Stimulated activated CD8-positive, alpha-beta memory T cell treated with anti-CD3 and anti-CD28 coated beads, Interleukin-4, amount 100 ng/mL, for 24 hours (primary cell): Measurements from ENCODE around the gene CREB5.

Source experiments
- DNase-seq: peaks from one replicate; pipeline ENCODE4 v3.0.0-alpha.2; 2020; ENCODE audit warnings: low read depth

CREB5 gene

GRCh38 chr7:28435152-28435551 is 22.8 kb downstream of the CREB5 start:
- no peak for DNase-seq

GRCh38 chr7:28435732-28436378 is 23.5 kb downstream of the CREB5 start:
- DNase-seq = no peak

DNA sequence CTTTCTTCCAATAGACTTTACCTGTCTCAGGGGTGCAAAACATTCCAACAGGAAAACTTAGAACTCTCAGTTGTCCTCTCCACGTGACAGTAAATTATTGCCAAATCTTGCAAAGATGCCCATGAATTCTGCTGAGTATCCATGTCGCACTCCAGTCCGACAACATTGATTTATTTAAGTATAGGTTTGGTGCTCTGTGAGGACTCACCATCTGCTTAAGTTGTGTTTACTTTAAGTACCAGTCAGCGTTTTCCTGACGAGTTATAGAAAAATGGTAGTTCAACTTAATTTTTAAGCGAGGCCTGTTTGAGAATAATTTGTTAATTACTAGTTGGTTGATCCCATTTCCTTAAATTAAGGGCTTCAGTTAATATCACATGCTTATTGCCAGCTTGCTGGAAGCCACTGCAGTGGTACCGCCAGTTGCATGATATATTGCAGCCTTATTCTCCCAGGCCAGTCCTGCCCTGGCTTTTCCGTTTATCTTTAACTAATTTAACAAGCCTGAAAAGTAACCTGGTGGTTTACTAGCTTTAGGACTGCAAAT is 27.8 kb downstream of the CREB5 start:
- DNase-seq = no peak

DNA sequence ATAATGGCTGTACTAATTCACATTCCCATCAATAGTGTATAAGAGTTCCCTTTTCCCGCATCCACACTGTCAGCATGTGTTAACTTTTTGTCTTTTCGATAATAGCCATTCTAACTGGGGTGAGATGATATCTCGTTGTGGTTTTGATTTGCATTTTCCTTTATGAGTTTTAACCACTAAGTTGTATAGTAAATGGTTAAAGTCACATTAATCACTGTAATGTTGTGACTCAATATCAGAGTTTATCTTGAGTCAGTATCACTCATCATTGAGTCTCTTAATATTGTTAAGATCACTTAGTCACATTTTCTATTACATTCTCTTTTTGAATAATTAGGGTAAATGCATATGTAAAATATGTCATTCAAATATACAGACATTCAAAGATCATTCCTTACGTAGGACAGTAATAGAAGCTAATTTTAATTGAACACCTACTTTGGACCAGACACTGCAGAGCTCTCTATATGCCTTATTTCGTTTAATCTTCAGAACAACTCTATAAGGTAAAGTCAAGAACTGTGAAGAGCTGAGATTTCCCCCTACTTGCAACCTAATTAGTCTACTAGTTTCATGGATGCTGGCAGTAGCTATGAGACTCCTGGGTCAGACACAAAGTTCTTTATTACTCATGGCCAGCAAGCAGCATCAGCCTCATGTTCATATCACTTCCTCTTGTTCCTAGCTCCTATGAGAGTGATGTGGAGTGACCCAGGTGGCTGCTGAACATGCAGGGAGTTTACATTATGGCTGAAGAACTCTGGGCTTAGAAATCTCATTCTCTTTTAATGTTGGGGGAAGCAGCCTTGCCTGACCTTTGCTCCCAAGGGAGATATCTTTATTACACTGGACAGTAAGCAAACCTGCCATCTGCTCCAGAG is 30.5 kb downstream of the CREB5 start:
- DNase-seq = no peak

- no peak for DNase-seq
Measured at GRCh38 chr7:28446131-28446530, 33.8 kb downstream of the CREB5 start.

GRCh38 chr7:28447071-28447470 is 34.8 kb downstream of the CREB5 start:
- no peak for DNase-seq

GRCh38 chr7:28448708-28449107 is 36.4 kb downstream of the CREB5 start:
- no peak for DNase-seq

DNA sequence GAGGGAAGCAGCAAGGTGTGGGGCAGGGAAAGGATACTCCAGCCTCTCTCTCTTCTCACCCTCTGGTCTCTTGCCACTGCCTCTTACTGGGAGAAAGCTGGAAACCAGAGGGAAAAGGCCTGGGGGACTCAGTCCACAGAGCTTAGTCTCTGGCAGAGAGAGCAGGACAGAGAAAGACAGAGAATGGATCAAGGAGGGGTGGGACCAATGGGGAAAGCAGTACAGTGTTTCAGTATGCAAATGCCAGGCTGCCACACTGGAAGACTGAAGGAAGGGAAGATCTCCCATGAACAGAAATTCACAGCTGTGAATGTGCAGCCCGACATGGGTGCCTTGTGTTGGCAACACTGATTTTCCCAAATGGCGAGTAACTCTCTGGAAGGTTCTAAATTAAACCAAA is 40.4 kb downstream of the CREB5 start:
- no peak for DNase-seq

- no peak for DNase-seq
Measured at GRCh38 chr7:28455486-28455885, 43.2 kb downstream of the CREB5 start.

GRCh38 chr7:28456044-28456443 is 43.7 kb downstream of the CREB5 start:
- no peak for DNase-seq

GRCh38 chr7:28458732-28459131 is 46.4 kb downstream of the CREB5 start:
- no peak for DNase-seq

- DNase-seq = no peak
Measured at GRCh38 chr7:28459306-28459705, 47.0 kb downstream of the CREB5 start.

GRCh38 chr7:28465697-28466096 is 53.4 kb downstream of the CREB5 start:
- no peak for DNase-seq

GRCh38 chr7:28466341-28466740 is 54.0 kb downstream of the CREB5 start:
- DNase-seq = no peak

DNA sequence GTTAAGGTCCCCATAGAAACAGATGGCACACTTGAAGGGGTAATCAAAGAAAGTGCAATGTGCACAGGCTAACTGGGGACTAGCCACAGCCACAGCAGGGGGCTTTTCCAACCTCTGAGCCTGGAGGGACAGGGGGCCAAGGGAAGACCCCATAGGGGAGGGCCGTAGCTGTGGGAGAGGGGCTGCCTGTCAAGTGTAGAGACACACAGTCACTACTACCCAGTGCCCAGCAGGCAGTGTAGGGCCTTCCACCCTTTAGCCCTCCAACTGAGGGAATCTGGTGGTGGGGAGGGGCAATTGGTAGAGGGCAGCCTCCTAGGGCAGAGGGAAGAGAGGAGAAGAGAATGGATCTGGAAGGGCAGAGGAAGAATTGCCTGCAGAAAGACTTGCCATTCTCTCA is 54.6 kb downstream of the CREB5 start:
- DNase-seq = no peak

DNA sequence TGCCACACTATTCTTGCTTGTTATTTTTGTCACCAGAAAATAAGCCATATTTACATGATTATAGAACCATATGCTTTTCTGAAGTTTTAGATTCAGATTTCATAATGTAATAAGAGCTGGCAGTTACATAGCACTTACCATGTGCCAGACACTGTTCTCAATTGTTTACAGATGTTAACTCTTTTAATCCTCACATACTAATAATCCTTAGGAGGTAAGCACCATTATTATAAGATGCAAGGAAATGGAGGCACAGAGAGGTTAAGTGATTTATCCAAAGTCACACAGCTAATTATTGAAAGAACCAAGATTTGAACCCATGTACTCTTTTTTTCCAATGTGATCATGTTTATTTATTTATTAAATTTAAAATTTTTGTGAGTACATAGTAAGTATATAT is 57.2 kb downstream of the CREB5 start:
- DNase-seq = no peak

DNA sequence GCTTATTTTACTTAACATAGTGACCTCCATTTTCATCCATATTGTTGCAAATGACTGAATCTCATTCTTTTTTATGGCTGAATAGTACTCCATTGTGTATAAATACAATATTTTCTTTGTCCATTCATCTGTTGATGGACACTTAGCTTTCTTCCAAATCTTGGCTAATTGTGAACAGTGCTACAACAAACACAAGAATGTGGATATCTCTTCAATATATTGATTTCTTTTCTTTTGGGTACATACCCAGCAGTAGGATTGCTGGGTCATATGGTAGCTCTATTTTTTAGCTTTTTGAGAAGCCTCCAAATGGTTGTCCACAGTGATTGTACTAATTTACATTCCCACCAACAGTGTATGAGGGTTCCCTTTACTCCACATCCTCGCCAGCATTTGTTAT is 58.0 kb downstream of the CREB5 start:
- no peak for DNase-seq

GRCh38 chr7:28472332-28472731 is 60.0 kb downstream of the CREB5 start:
- DNase-seq = no peak

GRCh38 chr7:28473571-28474281 is 61.4 kb downstream of the CREB5 start:
- DNase-seq = no peak

DNA sequence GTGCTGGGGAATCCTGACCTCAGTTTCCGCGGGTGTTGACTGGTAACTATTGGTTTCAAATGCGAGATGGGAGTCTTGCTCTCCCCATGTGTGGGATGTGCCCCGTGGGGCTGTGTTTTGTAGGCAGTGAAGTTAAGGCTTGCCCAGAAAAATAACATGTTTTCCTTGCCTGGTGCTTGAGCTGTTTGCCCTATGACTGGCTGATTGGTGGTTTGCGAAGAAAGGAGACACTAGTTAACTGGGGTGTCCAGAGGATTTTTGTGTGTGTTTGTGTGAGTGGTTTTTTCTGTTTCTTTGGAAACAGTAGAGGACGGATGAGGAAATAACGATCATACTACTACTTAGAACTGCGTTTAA is 61.9 kb downstream of the CREB5 start:
- no peak for DNase-seq

- DNase-seq = no peak
Measured at GRCh38 chr7:28474640-28475039, 62.3 kb downstream of the CREB5 start.

DNA sequence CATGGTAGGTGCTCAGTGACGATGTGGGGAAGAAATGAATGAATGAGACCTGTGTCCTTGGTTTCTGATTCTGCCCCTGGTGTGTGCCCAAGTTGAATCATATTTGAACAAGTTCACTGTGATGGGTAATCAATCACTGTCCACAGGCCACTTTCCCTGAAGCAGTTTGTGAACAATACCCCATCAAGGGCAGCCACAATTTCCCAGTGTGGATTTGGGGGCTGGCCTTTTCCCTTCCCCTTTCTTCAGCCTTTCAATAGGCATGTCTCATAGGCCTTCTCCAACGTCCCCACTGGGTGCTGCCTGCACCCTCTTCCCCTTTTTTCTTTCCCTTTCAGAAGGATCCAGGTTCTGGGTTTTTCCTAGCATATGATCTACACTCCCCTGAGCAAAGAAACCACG is 64.7 kb downstream of the CREB5 start:
- DNase-seq = no peak

- no peak for DNase-seq
Measured at GRCh38 chr7:28478656-28479055, 66.3 kb downstream of the CREB5 start.
